ENCODE measurements around the gene MST1. TPM values are rescaled to one million over a fixed set of nuclear protein-coding genes. Genes with fewer than 3 reads are reported as not detected.

The MST1 gene
- total RNA-seq, 4 donors from 2014 or later: 0.10 to 4.8 (median 2.4) TPM

- intact Hi-C loops (cut with DNase I; ENCODE audit: low total_unique reads) (no loop called here), in situ Hi-C loops (cut with MboI; ENCODE audit: low sequenced_read_pairs in 4 of 4) (no loop called here)
- DNase-seq: no peak
- Histone ChIP-seq H3K4me3 (no peak overlapping the region), H3K36me3 (peaks cover 0 to 27% of the 10 kb centered on the region in 2 donors), H3K27me3 (no peaks in the 10 kb centered on the region), H3K9me3 (no peaks in the 10 kb centered on the region), H3K4me1 (peaks cover 16 to 42% of the 10 kb centered on the region in 2 donors), H3K27ac (no peak overlapping the region)
- ATAC-seq: no peak
- TF ChIP-seq, protein P1, sequence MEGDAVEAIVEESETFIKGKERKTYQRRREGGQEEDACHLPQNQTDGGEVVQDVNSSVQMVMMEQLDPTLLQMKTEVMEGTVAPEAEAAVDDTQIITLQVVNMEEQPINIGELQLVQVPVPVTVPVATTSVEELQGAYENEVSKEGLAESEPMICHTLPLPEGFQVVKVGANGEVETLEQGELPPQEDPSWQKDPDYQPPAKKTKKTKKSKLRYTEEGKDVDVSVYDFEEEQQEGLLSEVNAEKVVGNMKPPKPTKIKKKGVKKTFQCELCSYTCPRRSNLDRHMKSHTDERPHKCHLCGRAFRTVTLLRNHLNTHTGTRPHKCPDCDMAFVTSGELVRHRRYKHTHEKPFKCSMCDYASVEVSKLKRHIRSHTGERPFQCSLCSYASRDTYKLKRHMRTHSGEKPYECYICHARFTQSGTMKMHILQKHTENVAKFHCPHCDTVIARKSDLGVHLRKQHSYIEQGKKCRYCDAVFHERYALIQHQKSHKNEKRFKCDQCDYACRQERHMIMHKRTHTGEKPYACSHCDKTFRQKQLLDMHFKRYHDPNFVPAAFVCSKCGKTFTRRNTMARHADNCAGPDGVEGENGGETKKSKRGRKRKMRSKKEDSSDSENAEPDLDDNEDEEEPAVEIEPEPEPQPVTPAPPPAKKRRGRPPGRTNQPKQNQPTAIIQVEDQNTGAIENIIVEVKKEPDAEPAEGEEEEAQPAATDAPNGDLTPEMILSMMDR (IDR thresholded peaks at IDR 0.05 in 4 of 5, conservative IDR thresholded peaks at IDR 0.05 in 1 of 5): no peak
- no peak for TF ChIP-seq POLR2A (IDR thresholded peaks at IDR 0.05)
These were observed 26.9 kb upstream of the MST1 start for GRCh38 chr3:49716169-49716568.

GRCh38 chr3:49715611-49716121 is 26.4 kb upstream of the MST1 start:
- H3K36me3 ChIP-seq: peaks cover 0 to 22% of the 10 kb centered on the region in 2 donors
- DNase-seq: peak in 1 of 2 donors; percentile 17
- ATAC-seq: no peak
- H3K4me1 ChIP-seq: peaks cover 16 to 42% of the 10 kb centered on the region in 2 donors
- in situ Hi-C loops (cut with MboI; ENCODE audit: low sequenced_read_pairs in 4 of 4): no loop called here
- intact Hi-C loops (cut with DNase I; ENCODE audit: low total_unique reads): no loop called here
- peak overlapping the region in 1 of 4 donors; percentile 75 for H3K27ac ChIP-seq
- TF ChIP-seq, protein P1 (IDR thresholded peaks at IDR 0.05 in 4 of 5, conservative IDR thresholded peaks at IDR 0.05 in 1 of 5): no peak
- no peak overlapping the region for H3K4me3 ChIP-seq
- H3K9me3 ChIP-seq: no peaks in the 10 kb centered on the region
- H3K27me3 ChIP-seq: no peaks in the 10 kb centered on the region

DNA sequence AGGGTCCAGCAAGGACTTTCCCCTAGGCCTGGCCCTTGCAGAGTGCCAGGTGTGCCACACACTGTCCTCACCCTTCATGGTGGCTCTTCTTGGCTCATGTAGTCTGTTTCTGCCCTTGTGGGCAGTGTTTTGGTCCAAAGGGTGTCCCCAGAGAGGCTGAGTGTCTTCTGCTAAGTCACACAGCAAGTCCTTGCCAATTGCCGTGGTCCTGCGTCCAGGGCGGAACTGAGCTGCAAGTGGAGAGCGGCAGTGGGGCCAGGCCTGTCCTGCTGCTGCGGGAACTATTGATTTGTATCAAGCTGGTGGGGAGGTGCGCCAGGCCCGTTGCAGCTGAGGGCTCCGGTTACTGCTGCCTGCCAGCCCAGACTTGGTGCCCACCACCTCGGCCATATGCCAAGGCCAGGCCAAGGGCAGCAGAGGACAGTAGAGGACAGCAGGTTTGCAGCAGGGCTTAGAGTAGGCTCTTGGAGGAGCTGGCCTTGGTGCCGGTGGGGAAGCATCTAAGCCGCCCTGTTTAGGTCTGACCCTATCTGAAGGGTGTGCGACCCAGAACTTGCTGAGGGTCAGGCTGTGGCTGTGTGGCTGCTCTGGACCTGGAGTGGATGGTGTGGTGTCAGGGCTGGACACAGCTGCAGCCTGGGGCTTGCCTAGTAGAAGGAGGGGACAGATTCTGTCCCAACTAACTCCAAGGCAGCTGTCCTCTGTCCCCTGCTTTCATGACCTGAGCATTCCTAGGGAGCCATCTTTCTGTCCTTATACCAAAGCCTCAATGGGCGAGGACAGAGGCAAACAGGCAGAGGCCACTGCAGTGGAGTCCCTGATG is 25.7 kb upstream of the MST1 start:
- Histone ChIP-seq H3K9me3 (no peaks in the 10 kb centered on the region), H3K27ac (peak overlapping the region in 2 of 4 donors; percentile 33 to 75), H3K36me3 (peaks cover 0 to 18% of the 10 kb centered on the region in 2 donors), H3K4me3 (no peak overlapping the region), H3K27me3 (no peaks in the 10 kb centered on the region), H3K4me1 (peaks cover 14 to 36% of the 10 kb centered on the region in 2 donors)
- in situ Hi-C loops (cut with MboI; ENCODE audit: low sequenced_read_pairs in 4 of 4): no loop called here
- no peak for DNase-seq
- no peak for ATAC-seq
- intact Hi-C loops (cut with DNase I; ENCODE audit: low total_unique reads): no loop called here
- TF ChIP-seq, protein P1 (IDR thresholded peaks at IDR 0.05 in 4 of 5, conservative IDR thresholded peaks at IDR 0.05 in 1 of 5): no peak
- no peak for TF ChIP-seq POLR2A (IDR thresholded peaks at IDR 0.05)

DNA sequence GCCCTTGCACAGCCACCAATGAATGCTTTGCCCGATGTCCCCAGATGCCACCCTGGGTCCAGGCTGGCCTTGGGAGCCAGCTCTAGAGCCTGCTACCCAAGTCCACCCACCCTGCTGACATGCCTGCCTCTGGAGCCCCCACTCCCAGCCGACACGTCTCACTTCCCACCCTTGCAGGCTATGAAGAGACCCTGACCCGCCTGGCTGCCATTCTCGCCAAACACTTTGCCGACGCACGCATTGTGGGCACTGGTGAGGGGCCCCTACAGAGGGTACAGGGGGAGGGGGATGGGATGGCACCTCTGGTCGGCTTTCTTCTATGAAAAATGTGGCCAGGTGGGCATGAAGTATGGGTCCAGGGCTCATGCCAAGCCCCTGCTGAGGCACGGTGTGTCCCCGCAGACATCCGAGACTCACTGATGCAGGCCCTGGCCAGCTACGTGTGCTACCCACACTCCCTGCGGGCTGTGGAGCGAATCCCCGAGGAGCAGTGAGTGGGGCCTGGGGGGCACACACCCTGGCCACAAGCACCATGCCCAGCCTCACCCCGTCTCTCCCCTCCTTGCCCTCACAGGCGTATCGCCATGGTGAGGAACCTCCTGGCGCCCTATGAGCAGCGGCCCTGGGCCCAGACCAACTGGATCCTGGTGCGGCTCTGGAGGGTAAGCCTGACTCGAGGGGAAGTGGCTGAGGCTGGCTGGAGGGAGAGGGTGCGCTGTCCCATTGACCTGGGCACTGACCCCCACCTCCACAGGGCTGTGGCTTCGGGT is 24.2 kb upstream of the MST1 start:
- H3K27me3 ChIP-seq: no peaks in the 10 kb centered on the region
- ATAC-seq (no peak), DNase-seq (peak in 1 of 2 donors; percentile 13)
- TF ChIP-seq, protein P1 (IDR thresholded peaks at IDR 0.05 in 4 of 5, conservative IDR thresholded peaks at IDR 0.05 in 1 of 5): no peak
- no peak for TF ChIP-seq POLR2A (IDR thresholded peaks at IDR 0.05)
- intact Hi-C loops (cut with DNase I; ENCODE audit: low total_unique reads) (no loop called here), in situ Hi-C loops (cut with MboI; ENCODE audit: low sequenced_read_pairs in 4 of 4) (no loop called here)
- peaks cover 0 to 18% of the 10 kb centered on the region in 2 donors for H3K36me3 ChIP-seq
- peak overlapping the region in 2 of 4 donors; percentile 10 to 75 for H3K27ac ChIP-seq
- H3K4me1 ChIP-seq: peaks cover 7 to 22% of the 10 kb centered on the region in 2 donors
- no peaks in the 10 kb centered on the region for H3K9me3 ChIP-seq
- no peak overlapping the region for H3K4me3 ChIP-seq

All from gastrocnemius medialis (tissue), 4 donors.